ENCODE measurements around the gene NACC2.

DNA sequence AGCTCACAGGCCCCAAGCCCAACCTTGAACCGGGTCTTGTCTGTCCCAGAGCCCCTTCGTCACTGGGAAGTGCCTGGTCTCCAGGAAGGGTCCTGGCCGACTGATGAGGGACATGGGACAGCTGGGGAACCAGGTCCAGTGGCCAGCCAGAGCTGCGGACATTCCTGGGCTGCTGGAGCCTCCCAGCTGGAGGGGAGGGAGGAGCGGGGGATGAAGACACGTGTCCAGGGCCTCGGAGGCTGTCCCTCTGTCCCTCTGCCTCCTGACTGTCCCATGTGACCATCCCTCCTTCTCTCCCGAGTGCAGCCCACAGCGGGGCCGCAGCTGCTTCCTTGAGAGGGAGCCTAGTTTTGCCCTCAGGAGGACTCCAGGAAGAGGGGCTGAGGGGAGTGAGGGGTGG is 92.2 kb downstream of the NACC2 start:
- TF ChIP-seq, protein P1, sequence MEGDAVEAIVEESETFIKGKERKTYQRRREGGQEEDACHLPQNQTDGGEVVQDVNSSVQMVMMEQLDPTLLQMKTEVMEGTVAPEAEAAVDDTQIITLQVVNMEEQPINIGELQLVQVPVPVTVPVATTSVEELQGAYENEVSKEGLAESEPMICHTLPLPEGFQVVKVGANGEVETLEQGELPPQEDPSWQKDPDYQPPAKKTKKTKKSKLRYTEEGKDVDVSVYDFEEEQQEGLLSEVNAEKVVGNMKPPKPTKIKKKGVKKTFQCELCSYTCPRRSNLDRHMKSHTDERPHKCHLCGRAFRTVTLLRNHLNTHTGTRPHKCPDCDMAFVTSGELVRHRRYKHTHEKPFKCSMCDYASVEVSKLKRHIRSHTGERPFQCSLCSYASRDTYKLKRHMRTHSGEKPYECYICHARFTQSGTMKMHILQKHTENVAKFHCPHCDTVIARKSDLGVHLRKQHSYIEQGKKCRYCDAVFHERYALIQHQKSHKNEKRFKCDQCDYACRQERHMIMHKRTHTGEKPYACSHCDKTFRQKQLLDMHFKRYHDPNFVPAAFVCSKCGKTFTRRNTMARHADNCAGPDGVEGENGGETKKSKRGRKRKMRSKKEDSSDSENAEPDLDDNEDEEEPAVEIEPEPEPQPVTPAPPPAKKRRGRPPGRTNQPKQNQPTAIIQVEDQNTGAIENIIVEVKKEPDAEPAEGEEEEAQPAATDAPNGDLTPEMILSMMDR (IDR thresholded peaks at IDR 0.05): no peak
- no peak for TF ChIP-seq EZH2 (IDR thresholded peaks at IDR 0.05)
- TF ChIP-seq EZH2phosphoT487 (IDR thresholded peaks at IDR 0.05): no peak

All from neural progenitor cell (in vitro differentiated cells).